Epithelial cell of prostate (primary cell): ENCODE data around the gene TTC21A.

ENCODE experiments used
- DNase-seq: peaks from one replicate; pipeline ENCODE4 v3.0.0-alpha.2; 2011; ENCODE audit warnings: low read depth, low spot score
- H3K27ac ChIP-seq: fragments of 450-650 bp; 2 replicates; pipeline ENCODE4 v1.5.1; 2017; ENCODE audit warnings: mild to moderate bottlenecking

Gene TTC21A

DNA sequence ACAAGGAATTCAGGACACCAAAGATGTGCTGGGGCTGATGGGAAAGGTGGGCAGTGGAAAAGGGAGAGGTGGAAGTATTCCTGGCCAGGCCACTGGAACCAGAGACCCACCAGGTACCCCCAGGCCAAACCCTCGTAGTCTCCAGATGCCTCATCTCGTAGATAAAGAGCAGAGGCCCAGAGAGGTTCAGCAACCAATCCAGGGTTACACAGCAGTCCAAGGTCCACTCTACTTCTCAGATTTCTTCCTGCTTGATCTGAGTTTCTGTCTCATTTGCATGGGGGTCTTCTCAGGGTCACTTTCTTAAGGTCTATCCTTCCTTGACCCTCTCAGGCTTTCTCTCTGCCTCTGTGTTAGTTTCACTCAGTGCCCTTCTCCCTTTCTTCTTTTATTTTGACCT is 5.1 kb downstream of the TTC21A start:
- H3K27ac ChIP-seq: no peak overlapping the region
- no peak for DNase-seq

GRCh38 chr3:39113291-39113690 is 5.8 kb downstream of the TTC21A start:
- no peak overlapping the region for H3K27ac ChIP-seq
- DNase-seq: no peak

DNA sequence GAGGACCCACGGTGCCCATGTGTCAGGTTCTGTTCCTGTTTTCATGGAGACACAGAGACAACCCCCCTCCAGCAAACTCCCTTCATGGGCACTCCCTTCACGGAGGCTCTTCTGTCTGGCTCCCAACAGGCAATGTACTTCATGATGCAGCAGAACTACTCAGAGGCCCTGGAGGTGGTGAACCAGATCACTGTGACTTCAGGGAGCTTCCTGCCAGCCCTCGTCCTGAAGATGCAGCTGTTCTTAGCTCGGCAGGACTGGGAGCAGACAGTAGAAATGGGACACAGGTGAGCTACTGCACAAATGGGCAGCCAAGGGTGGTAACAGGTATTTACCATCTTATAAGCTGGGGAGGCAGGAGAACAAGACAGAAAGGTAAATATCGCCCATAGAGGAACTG is 7.0 kb downstream of the TTC21A start:
- DNase-seq: no peak
- no peak overlapping the region for H3K27ac ChIP-seq

GRCh38 chr3:39115870-39116269 is 8.4 kb downstream of the TTC21A start:
- no peak for DNase-seq
- no peak overlapping the region for H3K27ac ChIP-seq

- DNase-seq: no peak
- H3K27ac ChIP-seq: no peak overlapping the region
Observed at GRCh38 chr3:39118079-39118478, 10.6 kb downstream of the TTC21A start.

GRCh38 chr3:39118931-39119660 is 11.6 kb downstream of the TTC21A start:
- H3K27ac ChIP-seq: no peak overlapping the region
- DNase-seq: no peak

DNA sequence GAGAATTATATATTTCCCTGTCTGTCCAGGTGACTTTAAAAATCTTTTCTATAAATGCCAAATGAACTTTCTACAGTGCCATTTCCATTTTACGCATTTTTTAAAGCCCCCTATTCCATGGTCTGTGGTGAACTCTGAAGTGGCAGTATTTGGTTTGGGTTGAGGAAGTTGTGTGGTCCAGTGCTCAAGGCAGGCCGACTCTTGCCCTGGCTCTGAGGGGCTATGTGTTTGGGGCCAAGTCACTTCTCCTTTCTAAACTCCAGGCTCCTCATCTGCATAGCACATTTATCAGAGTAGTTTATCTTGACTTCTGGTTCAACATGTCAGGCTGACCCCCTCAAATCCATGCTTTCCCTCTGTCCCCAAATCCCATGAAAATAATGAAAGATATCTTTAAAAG is 14.1 kb downstream of the TTC21A start:
- no peak for DNase-seq
- H3K27ac ChIP-seq: no peak overlapping the region

- H3K27ac ChIP-seq: no peak overlapping the region
- no peak for DNase-seq
Observed at GRCh38 chr3:39122813-39123212, 15.3 kb downstream of the TTC21A start.

DNA sequence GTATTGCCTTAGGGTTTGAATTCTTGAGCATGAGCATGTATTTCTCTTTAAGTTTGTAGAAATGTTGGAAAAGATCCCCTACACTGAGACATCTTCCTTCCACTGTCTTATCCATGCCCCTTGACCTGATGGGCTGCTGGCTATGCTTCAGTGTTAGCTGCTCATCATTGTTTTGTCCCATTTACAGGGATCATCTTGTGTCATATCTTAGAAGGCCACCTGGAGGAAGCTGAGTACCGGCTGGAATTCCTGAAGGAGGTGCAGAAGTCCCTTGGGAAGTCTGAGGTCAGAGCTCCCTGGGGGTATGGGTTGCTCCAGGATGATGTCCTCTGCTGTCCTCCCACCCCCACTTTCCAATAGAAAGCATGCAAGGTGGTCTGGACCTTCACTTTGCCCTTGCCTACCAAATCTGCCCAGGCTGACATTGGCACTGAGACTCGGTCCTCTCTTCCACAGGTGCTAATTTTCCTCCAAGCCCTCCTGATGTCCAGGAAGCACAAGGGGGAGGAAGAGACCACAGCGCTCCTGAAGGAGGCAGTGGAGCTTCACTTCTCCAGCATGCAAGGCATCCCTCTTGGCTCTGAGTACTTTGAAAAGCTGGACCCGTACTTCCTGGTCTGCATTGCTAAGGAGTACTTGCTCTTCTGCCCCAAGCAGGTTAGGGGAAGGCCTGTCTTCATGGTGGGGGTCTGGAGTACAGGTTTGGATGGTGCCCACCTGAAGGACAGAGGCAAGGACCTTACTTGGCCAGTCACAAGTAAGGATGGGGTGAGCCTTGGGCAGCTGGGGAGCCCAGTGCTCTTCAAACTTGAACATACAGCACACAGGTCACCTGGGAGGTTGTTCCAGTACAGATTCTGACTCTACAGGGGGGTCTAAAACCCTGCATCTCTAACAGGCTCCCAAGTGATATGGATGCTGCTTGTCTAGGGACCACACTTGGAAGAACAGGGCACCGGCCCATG is 17.7 kb downstream of the TTC21A start:
- H3K27ac ChIP-seq: no peak overlapping the region
- no peak for DNase-seq

GRCh38 chr3:39125841-39126500 is 18.5 kb downstream of the TTC21A start:
- H3K27ac ChIP-seq: no peak overlapping the region
- DNase-seq: no peak

- no peak for DNase-seq
- no peak overlapping the region for H3K27ac ChIP-seq
Observed at GRCh38 chr3:39126532-39127071, 19.1 kb downstream of the TTC21A start.

DNA sequence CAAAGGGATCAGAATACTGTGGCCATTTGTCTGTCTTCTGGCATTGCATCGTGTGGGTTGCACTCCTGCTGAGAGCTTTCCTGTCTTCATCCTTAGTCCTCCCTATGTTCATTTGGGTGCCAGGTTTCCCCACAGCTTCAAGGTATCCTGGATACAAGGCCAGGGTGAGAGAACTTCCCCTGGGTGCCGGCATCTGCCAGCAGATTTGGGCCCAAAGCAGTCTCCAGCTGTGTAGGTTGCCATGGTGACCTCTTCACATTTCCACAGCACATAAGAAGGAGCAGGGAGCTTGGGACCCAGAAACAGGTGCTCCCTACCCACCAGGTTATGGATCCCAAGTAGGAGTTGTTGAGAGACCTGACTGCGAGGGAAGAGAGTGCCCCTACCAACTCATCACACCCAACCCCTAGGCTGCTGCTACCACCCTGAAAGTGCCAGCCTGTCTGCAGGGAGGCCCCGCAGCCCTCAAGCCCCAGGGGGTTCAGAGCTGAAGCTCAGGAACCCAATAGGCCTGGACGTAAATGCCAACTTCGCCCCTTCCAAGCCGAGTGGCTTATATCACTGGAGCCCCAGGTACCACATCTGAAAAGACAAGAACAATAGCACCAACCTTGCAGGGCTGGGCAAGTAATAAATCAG is 19.9 kb downstream of the TTC21A start:
- DNase-seq: no peak
- H3K27ac ChIP-seq: no peak overlapping the region

DNA sequence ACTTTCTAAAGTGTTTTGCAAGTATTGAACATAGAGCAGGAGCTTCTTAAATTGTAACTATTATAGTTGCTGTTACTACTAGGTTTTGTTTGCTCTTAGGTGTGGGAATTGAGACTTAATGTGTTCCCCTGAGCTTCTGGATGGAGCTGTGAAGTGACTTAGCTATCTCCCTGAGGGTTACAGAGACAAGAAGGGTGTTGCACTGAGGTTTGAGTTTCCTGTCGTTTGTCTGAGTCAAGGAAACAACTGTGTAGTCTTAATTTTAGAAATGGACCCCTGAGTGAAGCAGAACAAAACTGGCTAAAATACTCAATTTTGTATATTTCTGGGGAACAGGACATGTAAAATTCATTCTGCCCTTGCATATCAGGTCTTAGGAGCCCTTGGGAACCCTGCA is 20.4 kb downstream of the TTC21A start:
- H3K27ac ChIP-seq: no peak overlapping the region
- DNase-seq: no peak

DNA sequence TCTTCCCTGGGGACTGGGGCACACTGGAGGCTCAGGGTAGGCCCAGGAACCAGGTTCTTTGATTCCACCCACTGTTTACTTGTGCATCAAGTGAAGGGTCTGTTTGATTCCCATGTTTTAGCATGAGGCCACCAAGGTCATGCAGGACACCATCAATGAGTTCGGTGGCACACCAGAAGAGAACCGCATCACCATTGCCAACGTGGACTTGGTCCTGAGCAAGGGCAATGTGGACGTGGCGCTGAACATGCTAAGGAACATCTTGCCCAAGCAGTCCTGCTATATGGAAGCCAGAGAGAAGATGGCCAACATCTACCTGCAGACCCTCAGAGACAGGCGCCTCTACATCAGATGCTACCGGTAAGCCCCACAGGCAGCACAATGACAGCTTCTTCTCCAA is 21.5 kb downstream of the TTC21A start:
- no peak overlapping the region for H3K27ac ChIP-seq
- DNase-seq: no peak

DNA sequence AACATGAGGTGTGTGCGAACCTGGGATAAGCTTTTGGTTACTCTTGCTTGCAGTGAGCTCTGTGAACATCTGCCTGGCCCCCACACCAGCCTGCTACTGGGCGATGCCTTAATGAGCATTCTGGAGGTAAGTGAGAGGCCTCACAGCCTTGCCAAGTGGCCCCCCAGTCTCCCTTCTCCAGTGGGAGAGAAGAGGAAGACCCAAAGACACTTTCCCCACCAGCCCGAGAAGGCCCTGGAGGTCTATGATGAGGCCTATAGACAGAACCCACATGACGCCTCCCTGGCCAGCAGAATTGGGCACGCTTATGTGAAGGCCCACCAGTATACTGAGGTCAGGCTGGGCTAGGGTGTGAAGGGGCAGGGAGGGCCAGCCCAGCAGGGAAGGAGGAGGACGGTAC is 22.5 kb downstream of the TTC21A start:
- no peak for DNase-seq
- H3K27ac ChIP-seq: no peak overlapping the region

DNA sequence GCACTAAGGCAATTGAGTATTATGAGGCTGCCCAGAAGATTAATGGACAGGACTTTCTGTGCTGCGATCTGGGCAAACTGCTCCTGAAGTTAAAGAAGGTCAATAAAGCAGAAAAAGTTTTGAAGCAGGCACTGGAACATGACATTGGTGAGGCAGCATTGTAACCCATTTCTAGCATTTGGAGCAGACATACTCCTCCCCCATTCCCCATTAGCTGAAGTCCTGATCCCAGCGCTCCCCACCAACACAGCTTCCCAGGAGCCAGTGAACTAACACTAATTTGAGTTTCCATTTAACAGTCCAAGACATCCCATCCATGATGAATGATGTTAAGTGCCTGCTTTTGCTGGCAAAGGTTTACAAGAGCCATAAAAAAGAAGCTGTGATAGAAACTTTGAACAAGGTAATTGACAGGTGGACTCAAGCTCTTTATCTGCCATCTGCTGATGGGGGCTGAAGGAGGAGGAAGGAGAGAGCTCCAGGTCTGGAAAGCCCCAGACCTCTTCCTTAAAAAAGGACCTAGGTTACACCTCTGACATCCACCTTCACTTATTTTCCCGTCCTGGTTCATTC is 23.3 kb downstream of the TTC21A start:
- no peak overlapping the region for H3K27ac ChIP-seq
- no peak for DNase-seq

GRCh38 chr3:39132096-39133092 is 24.9 kb downstream of the TTC21A start:
- DNase-seq: no peak

GRCh38 chr3:39133093-39133490 is 25.6 kb downstream of the TTC21A start:
- no peak for DNase-seq
- peak overlapping the region; percentile 45 for H3K27ac ChIP-seq

More at GRCh38 chr3:39132096-39133092, 24.9 kb downstream of the TTC21A start:
- H3K27ac ChIP-seq: peak overlapping the region; percentile 45

DNA sequence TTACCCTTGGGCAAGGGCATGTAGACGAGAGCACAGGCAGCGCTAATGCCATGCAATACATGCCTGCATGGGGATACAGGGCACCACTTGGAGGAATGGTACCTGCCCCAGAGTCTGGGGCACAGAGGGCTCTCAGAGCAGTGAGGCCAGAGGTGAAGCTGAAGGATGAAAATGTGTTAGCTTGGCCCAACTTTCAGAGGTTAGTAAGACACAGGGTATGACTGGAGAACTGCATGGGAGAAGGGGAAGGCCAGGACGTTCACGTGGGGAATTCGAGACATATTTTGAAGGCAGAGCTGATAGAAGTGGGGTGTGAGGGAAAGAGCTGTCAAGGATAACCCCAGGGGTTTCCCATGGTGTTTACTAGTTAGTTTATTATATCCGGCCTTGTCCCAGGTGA is 26.3 kb downstream of the TTC21A start:
- DNase-seq: no peak
- H3K27ac ChIP-seq: no peak overlapping the region
